ENCODE measurements around the gene ANKRD13B. TPM values are rescaled to one million over a fixed set of nuclear protein-coding genes. Genes with fewer than 3 reads are reported as not detected.
"Not testable (repeated sequence)": the region's sequence is repeated elsewhere in the genome, so short reads cannot be mapped to it uniquely, and the experiment has no call there.

ANKRD13B gene
- total RNA-seq, 3 donors from 2014 or later = 8.5 to 13.0 (median 9.2) TPM

DNA sequence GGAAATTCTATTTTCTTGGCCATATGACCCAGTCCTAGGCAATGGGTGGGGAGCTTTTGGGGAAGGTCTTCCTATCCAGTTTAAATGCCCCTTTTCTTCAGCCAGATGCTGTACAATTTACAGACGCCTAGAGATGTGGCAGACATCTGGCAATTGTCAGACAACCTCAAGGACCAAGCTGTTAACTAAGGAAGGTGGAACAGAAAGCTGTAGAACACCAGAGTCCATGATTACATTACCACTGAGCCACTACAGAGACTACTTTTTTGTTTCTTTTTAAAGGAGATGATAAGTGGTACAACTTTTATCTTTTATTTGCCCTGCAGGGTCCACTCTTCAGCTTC is 50.9 kb downstream of the ANKRD13B start:
- intact Hi-C loops (cut with DNase I; ENCODE audit: low total_unique reads) = no loop called here

GRCh38 chr17:29645515-29646051 is 52.7 kb downstream of the ANKRD13B start:
- intact Hi-C loops (cut with DNase I; ENCODE audit: low total_unique reads) = no loop called here
- no peak for TF ChIP-seq POLR2A (IDR thresholded peaks at IDR 0.05)
- TF ChIP-seq POLR2AphosphoS5 (IDR thresholded peaks at IDR 0.05) = peak; percentile 37 to 57 (median 42)
- TF ChIP-seq CTCF (IDR thresholded peaks at IDR 0.05) = no peak
- peaks cover 0 to 13% of the 10 kb centered on the region in 2 donors for H3K4me1 ChIP-seq

More for the DNA sequence above, 50.9 kb downstream of the ANKRD13B start:
- TF ChIP-seq POLR2A (IDR thresholded peaks at IDR 0.05) (no peak), POLR2AphosphoS5 (IDR thresholded peaks at IDR 0.05) (no peak), CTCF (IDR thresholded peaks at IDR 0.05) (no peak)
- Histone ChIP-seq H3K4me1 (peaks cover 0 to 13% of the 10 kb centered on the region in 2 donors), H3K4me3 (no peak overlapping the region), H3K27ac (peak overlapping the region; percentile 68 to 81), H3K36me3 (no peaks in the 10 kb centered on the region), H3K27me3 (no peaks in the 10 kb centered on the region), H3K9me3 (no peaks in the 10 kb centered on the region)
- DNase-seq (ENCODE audit: low spot score in 2 of 2) = no peak

DNA sequence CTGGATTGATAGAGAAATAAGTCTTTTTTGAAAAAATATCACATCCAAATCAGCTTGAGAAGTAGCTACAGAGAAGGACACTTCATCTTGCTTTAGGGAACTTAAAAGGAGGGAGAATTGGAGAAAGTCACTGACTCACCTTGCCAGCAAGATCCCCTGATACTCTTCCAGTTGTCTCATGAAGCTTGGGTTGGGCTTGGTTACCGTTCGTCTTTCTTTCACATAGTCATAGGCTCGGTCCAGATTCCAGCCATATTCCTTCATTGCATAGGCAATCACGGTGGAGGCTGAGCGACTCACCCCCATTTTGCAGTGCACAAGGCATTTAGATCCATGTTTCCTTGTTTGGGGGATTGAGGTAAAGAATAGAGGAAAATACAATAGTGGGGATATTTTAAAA is 55.1 kb downstream of the ANKRD13B start:
- no peak overlapping the region for H3K4me3 ChIP-seq
- peaks cover 0 to 13% of the 10 kb centered on the region in 2 donors for H3K4me1 ChIP-seq
- intact Hi-C loops (cut with DNase I; ENCODE audit: low total_unique reads) = no loop called here
- H3K9me3 ChIP-seq = no peaks in the 10 kb centered on the region
- no peaks in the 10 kb centered on the region for H3K27me3 ChIP-seq
- H3K36me3 ChIP-seq = no peaks in the 10 kb centered on the region
- no peak overlapping the region for H3K27ac ChIP-seq
- DNase-seq (ENCODE audit: low spot score in 2 of 2) = no peak
- TF ChIP-seq POLR2A (IDR thresholded peaks at IDR 0.05) (no peak), POLR2AphosphoS5 (IDR thresholded peaks at IDR 0.05) (no peak), CTCF (IDR thresholded peaks at IDR 0.05) (no peak)

More at GRCh38 chr17:29645515-29646051, 52.7 kb downstream of the ANKRD13B start:
- Histone ChIP-seq H3K27ac (peak overlapping the region; percentile 68 to 81), H3K27me3 (no peaks in the 10 kb centered on the region), H3K9me3 (no peaks in the 10 kb centered on the region), H3K4me3 (no peak overlapping the region), H3K36me3 (no peaks in the 10 kb centered on the region)
- DNase-seq (ENCODE audit: low spot score in 2 of 2) = peak in 1 of 2 donors; percentile 78

GRCh38 chr17:29649359-29649758 is 56.4 kb downstream of the ANKRD13B start:
- no peak for DNase-seq (ENCODE audit: low spot score in 2 of 2)
- no peak overlapping the region for H3K27ac ChIP-seq
- peaks cover 0 to 13% of the 10 kb centered on the region in 2 donors for H3K4me1 ChIP-seq
- no peaks in the 10 kb centered on the region for H3K36me3 ChIP-seq
- TF ChIP-seq CTCF (IDR thresholded peaks at IDR 0.05) (no peak), POLR2A (IDR thresholded peaks at IDR 0.05) (no peak)
- H3K27me3 ChIP-seq = no peaks in the 10 kb centered on the region
- H3K9me3 ChIP-seq = no peaks in the 10 kb centered on the region
- H3K4me3 ChIP-seq = no peak overlapping the region
- intact Hi-C loops (cut with DNase I; ENCODE audit: low total_unique reads) = no loop called here

GRCh38 chr17:29650396-29650795 is 57.5 kb downstream of the ANKRD13B start:
- no peaks in the 10 kb centered on the region for H3K27me3 ChIP-seq
- no peak for DNase-seq (ENCODE audit: low spot score in 2 of 2)
- no peaks in the 10 kb centered on the region for H3K36me3 ChIP-seq
- H3K9me3 ChIP-seq = no peaks in the 10 kb centered on the region
- intact Hi-C loops (cut with DNase I; ENCODE audit: low total_unique reads) = no loop called here
- no peak overlapping the region for H3K27ac ChIP-seq
- TF ChIP-seq POLR2AphosphoS5 (IDR thresholded peaks at IDR 0.05) = no peak
- no peak for TF ChIP-seq POLR2A (IDR thresholded peaks at IDR 0.05)
- TF ChIP-seq CTCF (IDR thresholded peaks at IDR 0.05) = no peak
- H3K4me1 ChIP-seq = peaks cover 0 to 9% of the 10 kb centered on the region in 2 donors
- H3K4me3 ChIP-seq = no peak overlapping the region

DNA sequence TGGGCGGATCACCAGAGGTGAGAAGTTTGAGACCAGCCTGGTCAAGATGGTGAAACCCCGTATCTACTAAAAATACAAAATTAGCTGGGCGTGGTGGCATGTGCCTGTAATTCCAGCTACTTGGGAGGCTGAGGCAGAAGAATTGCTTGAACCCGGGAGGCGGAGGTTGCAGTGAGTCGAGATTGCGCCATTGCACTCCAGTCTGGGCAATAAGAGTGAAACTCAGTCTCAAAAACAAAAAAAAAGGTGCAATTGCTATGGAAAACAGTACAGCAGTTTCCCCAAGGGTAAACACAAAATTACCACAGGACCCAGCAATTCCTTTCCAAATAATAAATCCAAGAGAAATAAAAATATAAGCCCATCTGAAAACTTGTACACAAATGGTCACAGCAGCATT is 59.0 kb downstream of the ANKRD13B start:
- H3K36me3 ChIP-seq; intact Hi-C loops (cut with DNase I; ENCODE audit: low total_unique reads); DNase-seq (ENCODE audit: low spot score in 2 of 2); H3K27ac ChIP-seq; H3K4me3 ChIP-seq; H3K9me3 ChIP-seq; H3K4me1 ChIP-seq; H3K27me3 ChIP-seq: not testable (repeated sequence)

All from breast epithelium (tissue), 4 donors.